PFSK-1 (cell line): ENCODE data around the gene CNGA4.

ENCODE experiments used
- FOXP2 ChIP-seq: optimal IDR thresholded peaks from 2 replicates; pipeline ENCODE3; 2011; ENCODE audit warnings: borderline replicate concordance, control low read depth, inconsistent platforms; ENCODE audit not compliant: insufficient read depth; ENCODE audit errors: extremely low read length, extremely low read depth
- POLR2AphosphoS5 ChIP-seq: IDR thresholded peaks from 2 replicates; pipeline ENCODE4 v1.6.1; 2012; ENCODE audit warnings: low read depth, mild to moderate bottlenecking, control low read depth, low read length, moderate library complexity
- SIN3A ChIP-seq: IDR thresholded peaks from 2 replicates; pipeline ENCODE4 v1.6.1; 2012; ENCODE audit warnings: mild to moderate bottlenecking, low read length, moderate library complexity, borderline replicate concordance; ENCODE audit not compliant: insufficient read depth
- TAF1 ChIP-seq: IDR thresholded peaks from 2 replicates; pipeline ENCODE4 v1.6.1; 2012; ENCODE audit warnings: low read length, control low read depth, borderline replicate concordance; ENCODE audit not compliant: insufficient read depth
- TF ChIP-seq, protein P1 (sequence below), 2 experiments: IDR thresholded peaks; 2 replicates each; pipeline versions ENCODE4 v1.6.1 to v1.8.0; 2011 to 2012; ENCODE audit warnings: low read depth in 2 of 2, low read length in 2 of 2, control low read depth in 1 of 2, inconsistent platforms in 1 of 2, mild to moderate bottlenecking in 1 of 2, moderate library complexity in 1 of 2; ENCODE audit not compliant: insufficient read depth in 1 of 2

CNGA4 gene

DNA sequence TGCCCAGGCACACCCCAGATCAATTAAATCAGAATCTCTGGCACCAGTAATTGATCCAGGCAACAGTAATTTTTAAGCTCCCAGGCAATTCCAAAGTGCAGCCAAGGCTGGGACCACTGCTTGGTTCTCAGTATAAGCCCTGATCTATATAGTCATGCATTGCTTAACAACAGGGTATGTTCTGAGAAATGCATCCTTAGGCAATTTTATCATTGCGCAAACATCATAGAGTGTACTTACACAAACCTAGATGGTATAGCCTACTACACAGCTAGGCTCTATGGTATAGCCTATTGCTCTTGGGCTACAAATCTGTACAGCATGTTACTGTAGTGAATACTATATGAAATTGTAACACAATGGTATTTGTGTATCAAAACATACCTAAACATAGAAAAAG lies 34.2 kb upstream of the CNGA4 start:
- TF ChIP-seq, protein P1, sequence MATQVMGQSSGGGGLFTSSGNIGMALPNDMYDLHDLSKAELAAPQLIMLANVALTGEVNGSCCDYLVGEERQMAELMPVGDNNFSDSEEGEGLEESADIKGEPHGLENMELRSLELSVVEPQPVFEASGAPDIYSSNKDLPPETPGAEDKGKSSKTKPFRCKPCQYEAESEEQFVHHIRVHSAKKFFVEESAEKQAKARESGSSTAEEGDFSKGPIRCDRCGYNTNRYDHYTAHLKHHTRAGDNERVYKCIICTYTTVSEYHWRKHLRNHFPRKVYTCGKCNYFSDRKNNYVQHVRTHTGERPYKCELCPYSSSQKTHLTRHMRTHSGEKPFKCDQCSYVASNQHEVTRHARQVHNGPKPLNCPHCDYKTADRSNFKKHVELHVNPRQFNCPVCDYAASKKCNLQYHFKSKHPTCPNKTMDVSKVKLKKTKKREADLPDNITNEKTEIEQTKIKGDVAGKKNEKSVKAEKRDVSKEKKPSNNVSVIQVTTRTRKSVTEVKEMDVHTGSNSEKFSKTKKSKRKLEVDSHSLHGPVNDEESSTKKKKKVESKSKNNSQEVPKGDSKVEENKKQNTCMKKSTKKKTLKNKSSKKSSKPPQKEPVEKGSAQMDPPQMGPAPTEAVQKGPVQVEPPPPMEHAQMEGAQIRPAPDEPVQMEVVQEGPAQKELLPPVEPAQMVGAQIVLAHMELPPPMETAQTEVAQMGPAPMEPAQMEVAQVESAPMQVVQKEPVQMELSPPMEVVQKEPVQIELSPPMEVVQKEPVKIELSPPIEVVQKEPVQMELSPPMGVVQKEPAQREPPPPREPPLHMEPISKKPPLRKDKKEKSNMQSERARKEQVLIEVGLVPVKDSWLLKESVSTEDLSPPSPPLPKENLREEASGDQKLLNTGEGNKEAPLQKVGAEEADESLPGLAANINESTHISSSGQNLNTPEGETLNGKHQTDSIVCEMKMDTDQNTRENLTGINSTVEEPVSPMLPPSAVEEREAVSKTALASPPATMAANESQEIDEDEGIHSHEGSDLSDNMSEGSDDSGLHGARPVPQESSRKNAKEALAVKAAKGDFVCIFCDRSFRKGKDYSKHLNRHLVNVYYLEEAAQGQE (IDR thresholded peaks at IDR 0.05; ENCODE audit: insufficient read depth in 1 of 2, low read depth in 2 of 2, low read length in 2 of 2), result no peak
- no peak for TF ChIP-seq TAF1
- TF ChIP-seq POLR2AphosphoS5, result no peak
- TF ChIP-seq SIN3A, result no peak
- TF ChIP-seq FOXP2, result no peak

DNA sequence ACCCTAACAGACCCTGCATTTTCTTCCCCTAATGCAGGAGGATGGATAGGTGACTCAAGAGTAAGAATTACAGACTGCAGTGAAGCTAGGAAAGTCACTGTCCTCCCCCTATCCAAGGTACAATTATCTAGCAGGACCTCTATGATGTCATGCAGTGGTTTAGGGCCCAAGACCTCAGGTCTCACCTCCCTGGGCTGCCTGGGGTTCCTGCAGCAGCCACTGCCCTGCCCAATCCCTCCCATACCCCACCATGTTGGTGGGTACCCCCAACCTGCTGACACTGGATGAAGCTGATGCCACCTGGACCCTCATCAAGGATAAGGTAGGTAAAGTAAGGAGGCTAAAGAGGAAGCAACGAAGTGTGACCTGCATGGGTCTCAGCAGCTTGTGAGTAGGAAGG lies 33.5 kb upstream of the CNGA4 start, which contains the start of gene C11orf42:
Gene C11orf42, plus strand, starts transcription at position 192 of the 400 bp plus-strand sequence. Its CDS starts 59 bp downstream, at position 251.
- TF ChIP-seq FOXP2, result no peak
- no peak for TF ChIP-seq POLR2AphosphoS5
- TF ChIP-seq, protein P1 (IDR thresholded peaks at IDR 0.05; ENCODE audit: insufficient read depth in 1 of 2, low read depth in 2 of 2, low read length in 2 of 2), result no peak
- no peak for TF ChIP-seq TAF1
- no peak for TF ChIP-seq SIN3A

DNA sequence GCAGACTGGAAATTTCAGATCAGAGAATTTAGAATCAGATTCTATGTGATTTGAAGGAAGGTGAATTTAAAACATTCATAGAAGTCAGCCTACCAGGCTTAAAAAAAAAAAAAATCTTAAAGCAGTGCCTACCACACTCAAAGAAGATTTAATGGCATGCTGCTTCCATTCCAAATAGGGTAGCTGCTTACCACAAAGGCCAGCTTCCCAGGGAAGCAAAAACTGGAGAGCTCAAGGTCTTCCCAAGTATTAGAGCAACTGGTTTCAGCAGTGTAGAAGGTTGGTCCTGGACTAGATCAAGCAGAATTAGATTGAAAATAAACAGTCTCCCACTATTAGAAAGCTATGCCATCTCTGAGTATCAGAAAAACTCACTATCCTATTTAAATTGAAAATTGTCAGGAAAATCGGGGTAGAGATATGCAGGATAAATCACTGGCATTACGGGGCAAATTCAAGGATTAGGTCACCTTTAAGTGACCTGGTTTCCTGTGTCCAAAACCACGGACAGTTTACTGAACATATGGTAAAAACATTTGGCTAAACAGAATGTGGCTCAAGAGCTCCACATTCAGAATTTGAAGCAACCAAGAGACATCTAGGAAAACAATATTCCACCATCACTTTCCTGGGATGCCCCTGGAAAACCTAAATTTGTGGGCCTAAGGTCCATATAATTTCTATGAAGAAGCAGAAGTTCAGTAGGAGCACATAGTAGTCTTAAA lies 32.3 kb upstream of the CNGA4 start:
- no peak for TF ChIP-seq TAF1
- no peak for TF ChIP-seq FOXP2
- TF ChIP-seq SIN3A, result no peak
- TF ChIP-seq POLR2AphosphoS5, result no peak

DNA sequence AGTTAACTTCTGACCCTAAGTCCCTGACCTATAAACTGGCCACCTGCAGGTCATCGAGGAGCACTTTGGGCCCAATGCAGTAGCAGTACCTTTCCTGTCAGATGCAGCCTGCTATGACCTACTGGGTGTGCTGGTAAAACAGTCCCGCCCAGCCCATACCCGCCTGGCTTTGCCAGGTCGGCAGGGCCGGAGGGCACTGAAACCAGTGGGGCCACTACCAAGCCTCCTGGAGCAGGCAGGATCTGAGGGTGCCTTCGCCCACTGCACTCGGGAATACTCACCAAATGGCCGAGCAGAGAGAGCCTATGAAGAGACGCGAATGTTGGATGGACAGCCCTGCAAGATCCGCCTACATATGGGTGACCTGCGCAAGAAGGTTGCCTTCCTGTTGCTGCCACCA lies 29.1 kb upstream of the CNGA4 start:
- TF ChIP-seq, protein P1 (IDR thresholded peaks at IDR 0.05; ENCODE audit: insufficient read depth in 1 of 2, low read depth in 2 of 2, low read length in 2 of 2), result no peak
- no peak for TF ChIP-seq TAF1
- no peak for TF ChIP-seq POLR2AphosphoS5
- no peak for TF ChIP-seq SIN3A
- no peak for TF ChIP-seq FOXP2

DNA sequence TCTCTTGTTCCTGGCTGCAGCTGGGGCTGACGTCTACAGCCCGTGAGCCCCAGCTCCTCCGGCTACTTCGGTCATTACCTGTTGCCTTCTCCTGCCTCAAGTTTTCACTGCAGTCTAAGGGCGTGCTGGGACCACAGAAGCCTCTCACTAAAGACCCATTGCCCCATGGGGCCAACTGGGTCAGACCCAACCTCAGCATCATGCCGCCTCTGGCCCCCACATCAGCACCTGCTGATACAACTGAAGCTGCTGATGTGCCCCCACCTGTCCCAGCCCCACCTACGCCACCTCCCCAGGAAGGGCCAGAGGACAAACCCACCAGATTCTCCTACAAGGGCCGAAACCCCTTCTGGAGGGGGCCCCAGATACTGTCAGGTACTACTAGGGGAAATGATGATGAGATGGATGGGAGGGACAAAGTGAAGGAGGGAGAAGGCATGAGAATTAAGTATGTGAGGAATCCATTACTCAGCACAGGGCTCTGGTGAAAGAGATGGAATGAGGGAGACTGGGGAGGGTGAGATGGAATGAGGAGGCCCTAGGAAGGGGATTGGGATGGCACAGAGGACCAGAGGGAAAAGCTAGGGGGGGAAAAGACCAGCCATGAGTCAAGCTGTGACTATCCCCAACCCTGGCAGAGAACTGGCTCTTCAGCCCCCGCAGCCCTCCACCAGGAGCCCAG lies 28.5 kb upstream of the CNGA4 start:
- TF ChIP-seq TAF1 (no peak), POLR2AphosphoS5 (no peak), SIN3A (no peak), FOXP2 (no peak)
- TF ChIP-seq, protein P1 (IDR thresholded peaks at IDR 0.05; ENCODE audit: insufficient read depth in 1 of 2, low read depth in 2 of 2, low read length in 2 of 2), result no peak
